ENCODE data around the gene NF1.
"Not testable (repeated sequence)": the region's sequence is repeated elsewhere in the genome, so short reads cannot be mapped to it uniquely, and the experiment has no call there.

Gene NF1

GRCh38 chr17:31195305-31195704 is 100.5 kb downstream of the NF1 start:
- DNase-seq, result no peak

DNA sequence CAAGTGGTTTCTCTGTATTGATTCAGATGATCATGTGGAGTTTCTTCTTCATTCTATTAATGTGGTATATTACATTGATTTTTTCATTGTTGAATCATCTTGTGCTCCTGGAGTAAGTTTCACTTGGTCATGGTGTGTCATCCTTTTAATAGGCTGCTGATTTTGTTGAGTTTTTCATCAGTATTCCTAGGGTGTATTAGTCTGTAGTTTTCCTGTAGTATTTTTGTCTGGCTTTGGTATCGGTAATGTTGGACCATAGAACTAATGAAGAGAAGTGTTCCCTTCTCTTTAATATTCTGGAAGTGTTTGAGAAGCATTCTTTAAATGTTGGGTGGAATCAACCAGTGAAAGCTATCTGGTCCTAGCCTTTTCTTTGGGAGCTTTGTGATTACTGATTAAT is 103.2 kb downstream of the NF1 start:
- DNase-seq, result no peak

GRCh38 chr17:31198666-31199065 is 103.9 kb downstream of the NF1 start:
- not testable (repeated sequence) for DNase-seq

DNA sequence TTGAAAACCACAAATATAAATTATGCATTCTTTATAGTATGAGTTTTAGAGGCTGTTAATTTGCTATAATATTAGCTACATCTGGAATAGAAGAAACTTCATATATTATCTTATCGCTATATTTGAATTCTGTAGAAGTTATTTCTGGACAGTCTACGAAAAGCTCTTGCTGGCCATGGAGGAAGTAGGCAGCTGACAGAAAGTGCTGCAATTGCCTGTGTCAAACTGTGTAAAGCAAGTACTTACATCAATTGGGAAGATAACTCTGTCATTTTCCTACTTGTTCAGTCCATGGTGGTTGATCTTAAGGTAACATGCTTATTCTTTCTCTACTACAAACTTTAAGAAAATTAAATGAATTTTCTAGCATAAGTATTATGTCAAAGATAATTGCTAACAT is 105.5 kb downstream of the NF1 start:
- no peak for DNase-seq

DNA sequence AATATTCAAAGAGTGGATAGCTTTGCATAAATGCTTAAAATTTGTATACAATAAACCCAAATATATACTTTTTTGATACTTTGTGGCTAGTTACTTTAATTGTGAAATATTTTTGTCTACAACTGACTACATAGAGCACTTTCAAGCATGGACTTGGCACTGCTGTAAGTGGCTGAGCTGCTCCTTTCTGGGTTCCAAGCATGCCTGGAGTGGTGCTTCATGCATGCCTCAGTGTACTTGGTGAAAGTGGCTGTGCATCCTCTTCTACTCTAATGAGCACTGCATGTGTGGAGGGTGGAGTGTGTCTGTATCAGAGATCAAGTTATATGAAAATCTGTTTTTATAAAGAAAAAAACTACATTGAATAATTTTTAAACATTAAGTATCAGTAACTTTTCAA is 108.2 kb downstream of the NF1 start:
- DNase-seq, result no peak

GRCh38 chr17:31211352-31212012 is 116.7 kb downstream of the NF1 start:
- no peak for DNase-seq

DNA sequence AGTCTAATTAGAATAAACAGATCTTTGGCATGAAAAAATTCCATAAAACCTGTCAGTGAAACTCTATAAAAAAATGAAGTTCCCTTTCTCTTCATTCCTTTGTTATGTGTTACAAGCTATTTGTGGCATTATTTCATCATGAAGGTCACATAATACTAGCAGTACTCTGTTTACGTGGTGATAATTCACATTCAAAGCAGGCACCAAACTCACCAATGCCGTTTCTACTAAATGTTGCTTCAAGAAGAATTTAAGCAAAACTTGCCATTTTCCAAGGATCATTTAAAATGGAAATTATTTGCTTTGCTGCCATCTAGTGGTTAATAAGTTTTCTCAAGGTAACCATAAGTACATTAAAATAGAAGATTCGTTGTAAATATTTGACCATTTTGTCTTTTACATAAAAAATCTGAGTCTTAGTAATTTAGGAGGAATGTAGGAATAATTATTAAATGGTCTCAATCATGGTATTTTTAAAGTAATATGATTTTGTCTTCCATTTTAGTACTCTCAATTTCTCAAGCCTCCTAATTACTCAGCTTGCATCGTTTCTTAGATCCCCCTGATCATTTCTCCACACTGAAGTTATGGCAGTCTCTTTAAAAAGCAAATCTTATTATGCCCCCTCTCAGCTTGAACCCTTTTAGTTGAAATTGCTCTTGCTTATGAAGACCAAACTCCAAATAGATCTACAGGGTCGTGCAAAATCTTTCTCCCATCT is 121.4 kb downstream of the NF1 start:
- DNase-seq, result no peak

GRCh38 chr17:31224366-31224765 is 129.6 kb downstream of the NF1 start:
- DNase-seq, result no peak

DNA sequence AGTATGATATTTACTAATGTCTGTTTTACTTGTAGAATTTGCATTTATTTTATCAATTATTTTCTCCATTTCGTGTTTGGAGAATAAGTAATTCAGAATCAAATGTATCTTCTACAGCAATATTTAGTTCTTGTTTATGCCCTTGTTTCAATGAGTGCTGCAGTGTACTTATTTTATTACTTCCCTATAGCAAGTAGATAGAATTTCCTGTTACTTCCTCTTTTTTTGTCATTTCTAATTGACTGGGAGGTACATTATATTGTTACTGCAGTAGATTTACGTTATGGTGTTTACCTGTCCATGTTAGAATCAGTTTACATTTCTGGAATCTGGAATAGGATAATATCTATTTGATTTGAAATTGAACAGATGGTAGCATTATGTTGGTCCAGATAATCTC is 131.1 kb downstream of the NF1 start:
- DNase-seq, result no peak

GRCh38 chr17:31226373-31226772 is 131.6 kb downstream of the NF1 start:
- DNase-seq, result no peak

GRCh38 chr17:31226950-31227349 is 132.2 kb downstream of the NF1 start:
- DNase-seq, result no peak

GRCh38 chr17:31231852-31232251 is 137.1 kb downstream of the NF1 start:
- no peak for DNase-seq

GRCh38 chr17:31235110-31235509 is 140.3 kb downstream of the NF1 start:
- no peak for DNase-seq

- no peak for DNase-seq
Measured at GRCh38 chr17:31236137-31236536, 141.4 kb downstream of the NF1 start.

DNA sequence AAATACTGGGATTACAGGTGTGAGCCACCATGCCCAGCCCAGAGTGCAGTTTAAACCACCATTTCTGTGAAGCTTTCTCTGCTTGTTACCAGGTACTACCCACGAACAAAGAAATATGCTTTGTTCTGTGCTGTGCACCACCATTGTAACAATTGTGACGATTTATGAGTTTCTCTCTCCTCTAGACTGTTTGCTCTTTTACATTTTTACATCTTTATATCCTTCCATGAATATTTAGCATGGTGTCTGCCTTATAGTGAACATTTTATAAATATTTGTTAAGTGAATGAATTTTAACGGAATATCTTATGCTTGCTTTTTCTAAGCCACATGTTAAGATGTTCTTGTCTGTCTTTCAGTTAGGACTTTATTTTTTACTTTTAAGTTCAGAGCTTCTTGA is 141.9 kb downstream of the NF1 start:
- DNase-seq, result no peak

- DNase-seq, result no peak
Measured at GRCh38 chr17:31241116-31241515, 146.3 kb downstream of the NF1 start.

GRCh38 chr17:31248986-31249834 is 154.4 kb downstream of the NF1 start:
- no peak for DNase-seq

DNA sequence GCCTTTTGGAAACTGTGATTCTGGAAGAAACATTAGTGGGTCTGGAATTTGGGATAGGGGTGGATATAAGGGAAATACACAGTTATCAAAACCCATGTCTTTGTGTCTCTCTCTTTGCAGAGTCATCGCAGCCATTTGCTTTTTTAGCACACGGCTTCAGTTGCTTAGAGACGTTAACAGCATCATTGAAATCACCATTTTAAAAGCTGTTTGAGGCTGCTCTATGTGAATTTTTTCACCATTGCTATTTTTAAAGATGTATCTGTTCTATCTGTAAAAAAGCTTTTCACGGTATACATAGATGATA is 155.0 kb downstream of the NF1 start:
- DNase-seq, result no peak

- no peak for DNase-seq
Measured at GRCh38 chr17:31250229-31250628, 155.5 kb downstream of the NF1 start.

DNA sequence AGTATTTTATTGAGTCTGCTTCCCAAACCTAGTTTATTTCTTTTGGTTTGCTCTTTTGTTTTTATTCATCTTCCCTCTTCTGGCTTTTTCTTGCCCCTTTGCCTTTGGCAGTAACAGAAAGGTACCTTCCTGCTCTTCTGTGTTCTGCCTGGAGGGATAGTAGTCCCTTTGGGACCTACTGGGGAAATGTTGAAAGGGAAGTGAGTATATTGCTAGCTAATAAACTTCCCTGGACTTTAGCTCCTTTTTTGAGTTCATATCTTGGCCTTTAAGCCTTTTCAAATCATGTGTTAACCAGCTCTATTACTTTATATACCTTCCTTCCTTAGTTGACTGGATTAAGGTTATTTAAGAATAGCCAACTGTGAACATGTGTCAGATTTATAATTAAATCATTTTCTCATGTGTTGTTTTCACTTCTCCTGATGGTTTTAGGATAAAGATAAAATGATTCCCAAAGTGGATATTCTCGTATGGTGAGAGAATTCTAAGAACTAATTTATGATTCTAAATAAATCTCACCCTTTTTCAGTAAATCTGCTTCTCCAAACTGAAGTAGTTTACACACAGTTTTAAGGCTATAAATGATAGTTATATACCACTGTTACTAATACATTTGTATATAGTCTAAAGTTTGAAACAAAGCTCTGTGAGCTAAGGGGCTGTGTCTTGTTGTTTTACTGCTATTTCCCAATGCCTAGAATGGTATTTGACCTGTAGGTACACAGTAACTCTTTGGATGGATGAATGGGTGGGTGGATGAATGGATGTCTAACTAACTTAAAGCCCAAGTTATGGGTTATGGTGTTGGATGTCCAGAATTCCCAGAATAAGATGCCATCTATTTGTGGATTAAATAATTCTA is 156.6 kb downstream of the NF1 start:
- no peak for DNase-seq

DNA sequence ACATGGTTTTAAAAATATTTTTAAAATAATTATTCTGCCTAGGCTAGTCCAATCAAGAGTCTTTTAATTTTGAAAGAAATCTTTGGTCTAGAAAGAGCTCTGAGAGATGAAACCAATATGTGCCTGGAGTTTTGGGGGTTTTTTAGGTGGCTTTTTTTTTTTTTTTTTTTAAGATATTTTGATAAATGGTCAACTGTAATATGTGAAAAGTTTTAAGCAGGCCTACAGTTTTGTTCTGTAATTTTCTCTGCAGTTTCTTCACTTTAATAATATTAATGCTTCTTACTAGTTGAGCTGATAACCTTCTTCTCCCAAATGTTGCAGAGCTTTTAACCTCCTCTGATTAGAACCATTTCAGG is 157.2 kb downstream of the NF1 start:
- DNase-seq, result no peak

GRCh38 chr17:31252741-31253140 is 158.0 kb downstream of the NF1 start:
- DNase-seq, result no peak

- no peak for DNase-seq
Measured at GRCh38 chr17:31254654-31255053, 159.9 kb downstream of the NF1 start.
